Kasumi-1 (cell line): Measurements from ENCODE around the gene CRTC3.
"Not testable (repeated sequence)": the region's sequence is repeated elsewhere in the genome, so short reads cannot be mapped to it uniquely, and the experiment has no call there.

Experiments used
- DNase-seq, 2 experiments: peaks; one replicate each; lab custom pipeline; 2025; lab: John Stamatoyannopoulos, UW

CRTC3 gene

GRCh38 chr15:90529371-90530249 is at the start of gene CRTC3:
CRTC3 (plus strand) TSS chr15:90529923; CDS start chr15:90530072, 149 bp downstream.
- DNase-seq, result peak; percentile 51 to 54

GRCh38 chr15:90481023-90481422 is 48.7 kb upstream of the CRTC3 start:
- DNase-seq, result peak; percentile 46

GRCh38 chr15:90482124-90483011 is 47.4 kb upstream of the CRTC3 start:
- peak; percentile 83 to 85 for DNase-seq

- DNase-seq, result no peak
Observed at GRCh38 chr15:90483012-90483307, 46.8 kb upstream of the CRTC3 start.

- no peak for DNase-seq
Observed at GRCh38 chr15:90483637-90484036, 46.1 kb upstream of the CRTC3 start.

GRCh38 chr15:90487186-90487585 is 42.5 kb upstream of the CRTC3 start:
- DNase-seq, result no peak

GRCh38 chr15:90489514-90489913 is 40.2 kb upstream of the CRTC3 start:
- no peak for DNase-seq

GRCh38 chr15:90489944-90490343 is 39.8 kb upstream of the CRTC3 start:
- no peak for DNase-seq

- no peak for DNase-seq
Observed at GRCh38 chr15:90493647-90494046, 36.1 kb upstream of the CRTC3 start.

- DNase-seq, result no peak
Observed at GRCh38 chr15:90495067-90495466, 34.7 kb upstream of the CRTC3 start.

GRCh38 chr15:90496791-90497190 is 32.9 kb upstream of the CRTC3 start:
- no peak for DNase-seq

GRCh38 chr15:90497376-90497775 is 32.3 kb upstream of the CRTC3 start:
- peak in 1 of 2 experiments; percentile 7 for DNase-seq

- no peak for DNase-seq
Observed at GRCh38 chr15:90497912-90498311, 31.8 kb upstream of the CRTC3 start.

GRCh38 chr15:90500171-90500570 is 29.6 kb upstream of the CRTC3 start:
- no peak for DNase-seq

GRCh38 chr15:90501898-90502297 is 27.8 kb upstream of the CRTC3 start:
- DNase-seq, result no peak

GRCh38 chr15:90510781-90511180 is 18.9 kb upstream of the CRTC3 start:
- not testable (repeated sequence) for DNase-seq

GRCh38 chr15:90511211-90511618 is 18.5 kb upstream of the CRTC3 start:
- DNase-seq, result not testable (repeated sequence)

- peak; percentile 41 to 55 for DNase-seq
Observed at GRCh38 chr15:90512276-90512675, 17.4 kb upstream of the CRTC3 start.

GRCh38 chr15:90512981-90513380 is 16.7 kb upstream of the CRTC3 start:
- peak in 1 of 2 experiments; percentile 8 for DNase-seq

- DNase-seq, result no peak
Observed at GRCh38 chr15:90513448-90513847, 16.3 kb upstream of the CRTC3 start.

- DNase-seq, result not testable (repeated sequence)
Observed at GRCh38 chr15:90513893-90514292, 15.8 kb upstream of the CRTC3 start.

- DNase-seq, result no peak
Observed at GRCh38 chr15:90519688-90520087, 10.0 kb upstream of the CRTC3 start.

- DNase-seq, result no peak
Observed at GRCh38 chr15:90520365-90520764, 9.4 kb upstream of the CRTC3 start.
